ENCODE measurements around the gene ALKBH1. TPM values are rescaled to one million over a fixed set of nuclear protein-coding genes. Genes with fewer than 3 reads are reported as not detected.
A peak's percentile ranks its signal among the peaks of the same experiment; 100 is the strongest.

ALKBH1 gene
- total and polyA plus RNA-seq, 9 of the 15 experiments (the other 6 are each of a cell fraction or from before 2014, with no cell fraction given) = 5.3 to 19.4 (median 10.7) TPM

DNA sequence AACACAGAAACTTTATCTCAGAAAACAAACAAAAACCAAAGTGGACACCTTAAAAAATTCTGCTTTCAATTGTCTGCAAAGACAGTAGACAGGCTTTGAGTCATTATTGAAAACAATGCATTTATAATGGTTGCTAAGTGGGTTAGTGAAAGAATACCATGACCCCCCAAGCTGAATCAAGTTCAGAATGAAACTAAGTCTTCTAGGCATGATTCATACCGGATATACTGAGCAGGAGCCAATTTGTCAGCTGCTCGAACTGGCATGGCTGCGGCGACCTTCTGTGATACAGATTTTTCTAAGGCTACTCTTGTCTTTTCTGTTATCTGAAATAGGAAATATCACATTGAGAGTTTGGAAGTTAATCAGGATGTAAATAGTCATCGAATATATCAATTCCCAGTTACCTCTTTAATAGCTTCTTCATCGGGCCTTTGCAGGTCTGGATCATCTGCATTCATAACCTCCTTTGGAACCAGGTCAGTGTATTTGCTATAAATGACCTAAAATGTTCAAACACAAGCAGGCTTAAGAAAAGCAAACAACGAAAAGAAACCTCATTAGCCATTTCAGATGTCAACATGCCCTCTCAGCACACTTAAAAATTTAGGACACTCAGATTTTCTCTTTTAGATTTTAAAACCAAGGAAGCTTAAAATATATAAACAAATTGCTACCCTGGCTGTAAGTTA lies 30.9 kb upstream of the ALKBH1 start:
- Histone ChIP-seq H4K20me1 (replicated peaks; ENCODE audit: control insufficient read depth, insufficient read depth, low read length) (no peaks in the 10 kb centered on the region), H2AFZ (ENCODE audit: low read depth, low read length) (no peak overlapping the region), H3K36me3 (ENCODE audit: control insufficient read depth, insufficient read depth, low read length) (peaks cover 79% of the 10 kb centered on the region), H3K4me2 (ENCODE audit: insufficient read depth, low read length) (no peak overlapping the region), H3K27ac (ENCODE audit: extremely low read depth, low read depth, low read length) (no peak overlapping the region), H3K9me3 (replicated peaks; ENCODE audit: control insufficient read depth, insufficient read depth, low read depth, low read length) (no peaks in the 10 kb centered on the region), H3K4me1 (replicated peaks in 1 of 2; ENCODE audit: control insufficient read depth in 2 of 2, insufficient read depth in 2 of 2, low read length in 2 of 2) (no peaks in the 10 kb centered on the region), H3K4me3 (no peak overlapping the region), H3K27me3 (ENCODE audit: control insufficient read depth in 2 of 2, insufficient read depth in 2 of 2, low read length in 2 of 2) (no peaks in the 10 kb centered on the region), H3K9me1 (ENCODE audit: control insufficient read depth, insufficient read depth, low read length) (no peaks in the 10 kb centered on the region), H3K79me2 (ENCODE audit: control insufficient read depth, insufficient read depth, low read length) (peaks cover 10% of the 10 kb centered on the region; the same call in 2 of the 3 replicates), H3K9ac (ENCODE audit: insufficient read depth in 1 of 2, low read depth in 2 of 2, low read length in 2 of 2) (no peak overlapping the region)
- DNase-seq (ENCODE audit: extremely low read depth in 1 of 4, low spot score in 3 of 4) (no peak), ATAC-seq (no peak), FAIRE-seq (no peak)
- in situ Hi-C loops (cut with MboI) = no loop called here
- BruUV-seq (replicated peaks) = TSS peak; percentile 4
- intact Hi-C loops (cut with micrococcal nuclease) = no loop called here
- POLR2A ChIA-PET = no interaction called here
- TF ChIP-seq DMBX1 (CRISPR knock-in tag; IDR thresholded peaks at IDR 0.05; ENCODE audit: borderline replicate concordance) (no peak), XRCC5 (IDR thresholded peaks at IDR 0.05; ENCODE audit: low read depth, low read length) (no peak)
- TF ChIP-seq, protein P1, sequence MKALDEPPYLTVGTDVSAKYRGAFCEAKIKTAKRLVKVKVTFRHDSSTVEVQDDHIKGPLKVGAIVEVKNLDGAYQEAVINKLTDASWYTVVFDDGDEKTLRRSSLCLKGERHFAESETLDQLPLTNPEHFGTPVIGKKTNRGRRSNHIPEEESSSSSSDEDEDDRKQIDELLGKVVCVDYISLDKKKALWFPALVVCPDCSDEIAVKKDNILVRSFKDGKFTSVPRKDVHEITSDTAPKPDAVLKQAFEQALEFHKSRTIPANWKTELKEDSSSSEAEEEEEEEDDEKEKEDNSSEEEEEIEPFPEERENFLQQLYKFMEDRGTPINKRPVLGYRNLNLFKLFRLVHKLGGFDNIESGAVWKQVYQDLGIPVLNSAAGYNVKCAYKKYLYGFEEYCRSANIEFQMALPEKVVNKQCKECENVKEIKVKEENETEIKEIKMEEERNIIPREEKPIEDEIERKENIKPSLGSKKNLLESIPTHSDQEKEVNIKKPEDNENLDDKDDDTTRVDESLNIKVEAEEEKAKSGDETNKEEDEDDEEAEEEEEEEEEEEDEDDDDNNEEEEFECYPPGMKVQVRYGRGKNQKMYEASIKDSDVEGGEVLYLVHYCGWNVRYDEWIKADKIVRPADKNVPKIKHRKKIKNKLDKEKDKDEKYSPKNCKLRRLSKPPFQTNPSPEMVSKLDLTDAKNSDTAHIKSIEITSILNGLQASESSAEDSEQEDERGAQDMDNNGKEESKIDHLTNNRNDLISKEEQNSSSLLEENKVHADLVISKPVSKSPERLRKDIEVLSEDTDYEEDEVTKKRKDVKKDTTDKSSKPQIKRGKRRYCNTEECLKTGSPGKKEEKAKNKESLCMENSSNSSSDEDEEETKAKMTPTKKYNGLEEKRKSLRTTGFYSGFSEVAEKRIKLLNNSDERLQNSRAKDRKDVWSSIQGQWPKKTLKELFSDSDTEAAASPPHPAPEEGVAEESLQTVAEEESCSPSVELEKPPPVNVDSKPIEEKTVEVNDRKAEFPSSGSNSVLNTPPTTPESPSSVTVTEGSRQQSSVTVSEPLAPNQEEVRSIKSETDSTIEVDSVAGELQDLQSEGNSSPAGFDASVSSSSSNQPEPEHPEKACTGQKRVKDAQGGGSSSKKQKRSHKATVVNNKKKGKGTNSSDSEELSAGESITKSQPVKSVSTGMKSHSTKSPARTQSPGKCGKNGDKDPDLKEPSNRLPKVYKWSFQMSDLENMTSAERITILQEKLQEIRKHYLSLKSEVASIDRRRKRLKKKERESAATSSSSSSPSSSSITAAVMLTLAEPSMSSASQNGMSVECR (CRISPR knock-in tag; IDR thresholded peaks at IDR 0.05) = no peak
- CTCF ChIA-PET (ENCODE audit: low intra/inter-chr PET ratio) = no interaction called here
- 92% methylated on average over 7 of the region's 7 CpGs for WGBS (ENCODE audit: insufficient coverage, low coverage, missing lambda C conversion rate)

Data from K562 (cell line).